Measurements from ENCODE around the gene ZNF521. TPM values are rescaled to one million over a fixed set of nuclear protein-coding genes. Genes with fewer than 3 reads are reported as not detected.

The ZNF521 gene
- not detected for total RNA-seq

GRCh38 chr18:25351777-25352628, at the start of gene ZNF521:
TSS of gene ZNF521 (minus strand) at chr18:25352166. CDS start at chr18:25350946, 1,220 bp downstream.
- peak within 1 kb of the TSS; percentile 59 for H3K4me3 Mint-ChIP-seq
- H3K27ac Mint-ChIP-seq: no peak within 1 kb of the TSS

GRCh38 chr18:25399554-25399953, 47.6 kb upstream of the ZNF521 start:
- Mint-ChIP-seq H3K4me3 (no peak overlapping the region), H3K27ac (no peak overlapping the region), H3K9me3 (peaks cover 5% of the 10 kb centered on the region), H3K4me1 (no peaks in the 10 kb centered on the region), H3K36me3 (no peaks in the 10 kb centered on the region), H3K27me3 (peaks cover 3% of the 10 kb centered on the region)
- DNase-seq: no peak

More at GRCh38 chr18:25351777-25352628, at the start of gene ZNF521:
- Mint-ChIP-seq H3K4me1 (peaks cover 8% of the 10 kb centered on the region), H3K36me3 (no peaks in the 10 kb centered on the region), H3K27me3 (peaks cover 66% of the 10 kb centered on the region), H3K9me3 (no peaks in the 10 kb centered on the region)
- peak; percentile 63 for DNase-seq

GRCh38 chr18:25392192-25392591, 40.2 kb upstream of the ZNF521 start:
- Mint-ChIP-seq H3K36me3 (no peaks in the 10 kb centered on the region), H3K27ac (no peak overlapping the region), H3K4me1 (no peaks in the 10 kb centered on the region), H3K4me3 (no peak overlapping the region), H3K27me3 (peaks cover 7% of the 10 kb centered on the region), H3K9me3 (peaks cover 6% of the 10 kb centered on the region)
- DNase-seq: no peak

DNA sequence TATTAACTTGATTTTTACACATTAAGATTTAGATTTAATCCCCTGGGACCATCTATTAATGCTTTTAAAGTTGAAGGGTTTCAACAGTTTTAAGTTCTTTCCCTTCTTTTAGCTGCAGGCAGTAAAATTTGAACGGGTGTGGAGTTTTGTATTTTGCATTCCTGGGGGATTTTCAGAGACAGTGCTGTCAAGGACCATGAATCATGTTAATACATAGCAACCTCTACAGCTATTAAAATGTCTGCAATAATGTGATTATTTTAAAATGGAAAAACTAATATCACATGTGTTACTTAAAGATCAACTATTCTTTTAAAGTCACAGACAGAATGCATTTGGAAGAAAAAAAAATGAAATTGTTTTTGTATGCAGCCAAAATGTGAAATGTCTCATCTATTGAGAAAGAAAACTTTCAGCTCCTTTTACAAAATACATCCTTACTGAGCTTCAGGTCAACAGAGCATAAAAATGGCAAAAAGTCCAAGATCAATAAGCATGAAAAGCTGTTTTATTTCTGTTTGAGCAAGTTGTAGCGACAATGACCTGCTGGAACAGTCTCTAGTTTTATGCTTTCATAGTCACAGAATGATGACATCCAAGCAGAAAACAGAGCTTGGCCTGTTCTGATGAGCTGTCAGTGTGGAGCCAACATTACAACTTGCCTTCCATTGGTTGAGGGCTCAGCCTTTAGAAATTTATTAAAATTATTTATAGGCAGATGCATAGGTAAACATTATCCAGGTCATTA, 21.6 kb upstream of the ZNF521 start:
- H3K27ac Mint-ChIP-seq: no peak overlapping the region
- H3K27me3 Mint-ChIP-seq: peaks cover 22% of the 10 kb centered on the region
- no peaks in the 10 kb centered on the region for H3K4me1 Mint-ChIP-seq
- no peaks in the 10 kb centered on the region for H3K36me3 Mint-ChIP-seq
- no peak for DNase-seq
- no peaks in the 10 kb centered on the region for H3K9me3 Mint-ChIP-seq
- no peak overlapping the region for H3K4me3 Mint-ChIP-seq

DNA sequence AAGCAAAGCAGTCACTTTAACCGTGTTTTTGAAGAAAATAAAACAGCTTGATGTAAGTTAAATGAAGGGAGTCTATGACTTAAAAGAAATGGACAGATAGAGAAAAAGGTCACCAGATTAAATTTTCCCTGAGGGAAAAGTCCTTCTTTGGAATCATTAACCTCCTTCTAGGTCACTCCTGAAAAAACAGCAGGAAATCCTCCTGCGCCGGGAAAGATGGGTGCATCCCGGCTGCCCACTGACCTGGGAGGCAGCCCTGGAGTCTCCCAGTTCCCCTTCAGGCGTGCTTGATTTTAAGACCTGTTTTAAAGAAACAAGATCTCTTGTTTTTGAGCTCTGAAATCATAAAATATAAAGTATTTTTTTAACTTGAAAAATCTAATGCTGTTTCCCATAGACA, 18.4 kb upstream of the ZNF521 start:
- DNase-seq: no peak
- no peaks in the 10 kb centered on the region for H3K4me1 Mint-ChIP-seq
- no peaks in the 10 kb centered on the region for H3K9me3 Mint-ChIP-seq
- no peak overlapping the region for H3K4me3 Mint-ChIP-seq
- no peak overlapping the region for H3K27ac Mint-ChIP-seq
- H3K36me3 Mint-ChIP-seq: no peaks in the 10 kb centered on the region
- H3K27me3 Mint-ChIP-seq: peaks cover 15% of the 10 kb centered on the region

DNA sequence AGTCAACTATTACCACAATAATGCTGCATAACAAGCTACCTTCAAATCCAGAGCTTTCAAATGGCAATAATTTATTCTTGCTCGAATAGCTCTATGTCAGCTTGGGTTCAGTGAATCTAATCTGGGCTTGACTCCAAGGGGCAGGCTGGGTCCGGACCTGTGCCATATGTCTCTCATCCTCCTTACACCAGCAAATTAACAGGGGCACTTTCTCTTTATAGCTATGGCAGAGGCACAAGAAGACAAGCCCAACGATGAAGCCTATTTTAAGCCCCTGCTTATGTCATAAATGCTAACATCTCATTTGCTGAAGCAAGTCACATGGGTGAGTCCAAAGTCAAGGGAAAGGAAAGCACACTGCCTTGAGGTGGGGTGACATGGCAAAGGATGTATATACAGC, 13.3 kb upstream of the ZNF521 start:
- DNase-seq: no peak

GRCh38 chr18:25364732-25365131, 12.8 kb upstream of the ZNF521 start:
- Mint-ChIP-seq H3K9me3 (no peaks in the 10 kb centered on the region), H3K4me3 (no peak overlapping the region), H3K27ac (no peak overlapping the region), H3K27me3 (peaks cover 38% of the 10 kb centered on the region), H3K4me1 (no peaks in the 10 kb centered on the region), H3K36me3 (no peaks in the 10 kb centered on the region)
- DNase-seq: no peak

More for the DNA sequence above, 13.3 kb upstream of the ZNF521 start:
- H3K9me3 Mint-ChIP-seq: no peaks in the 10 kb centered on the region
- no peak overlapping the region for H3K4me3 Mint-ChIP-seq
- H3K27ac Mint-ChIP-seq: no peak overlapping the region
- no peaks in the 10 kb centered on the region for H3K4me1 Mint-ChIP-seq
- H3K36me3 Mint-ChIP-seq: no peaks in the 10 kb centered on the region
- peaks cover 35% of the 10 kb centered on the region for H3K27me3 Mint-ChIP-seq

GRCh38 chr18:25360301-25360899, 8.4 kb upstream of the ZNF521 start:
- Mint-ChIP-seq H3K9me3 (no peaks in the 10 kb centered on the region), H3K4me1 (no peaks in the 10 kb centered on the region), H3K36me3 (no peaks in the 10 kb centered on the region), H3K27ac (no peak overlapping the region), H3K4me3 (no peak overlapping the region), H3K27me3 (peaks cover 48% of the 10 kb centered on the region)
- no peak for DNase-seq

DNA sequence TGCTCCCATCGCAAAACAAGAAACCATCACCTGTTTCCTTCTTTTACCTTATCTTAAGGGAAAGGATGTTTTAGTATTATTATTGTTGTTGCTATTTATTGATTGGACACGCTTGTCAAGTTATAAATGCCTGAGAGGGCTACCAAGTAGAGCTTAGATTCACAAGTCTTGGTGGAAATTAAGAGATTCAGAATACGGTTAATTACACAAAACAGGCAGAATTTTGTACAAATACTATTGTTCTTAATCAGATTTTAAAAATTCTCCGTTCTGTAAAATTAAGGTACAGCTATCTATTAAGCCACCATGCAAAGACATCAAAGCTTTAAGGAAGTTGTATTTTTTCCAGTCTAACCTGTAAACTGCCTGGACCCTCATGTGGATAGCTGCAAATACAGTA, 1.1 kb upstream of the ZNF521 start:
- Mint-ChIP-seq H3K36me3 (no peaks in the 10 kb centered on the region), H3K4me1 (peaks cover 8% of the 10 kb centered on the region), H3K27me3 (peaks cover 55% of the 10 kb centered on the region), H3K9me3 (no peaks in the 10 kb centered on the region), H3K4me3 (no peak overlapping the region), H3K27ac (no peak overlapping the region)
- DNase-seq: no peak

- DNase-seq: no peak
- H3K4me3 Mint-ChIP-seq: no peak overlapping the region
- peaks cover 8% of the 10 kb centered on the region for H3K4me1 Mint-ChIP-seq
- H3K9me3 Mint-ChIP-seq: no peaks in the 10 kb centered on the region
- no peak overlapping the region for H3K27ac Mint-ChIP-seq
- H3K27me3 Mint-ChIP-seq: peaks cover 60% of the 10 kb centered on the region
- H3K36me3 Mint-ChIP-seq: no peaks in the 10 kb centered on the region
Observed at GRCh38 chr18:25352629-25353005, 651 bp upstream of the ZNF521 start.

DNA sequence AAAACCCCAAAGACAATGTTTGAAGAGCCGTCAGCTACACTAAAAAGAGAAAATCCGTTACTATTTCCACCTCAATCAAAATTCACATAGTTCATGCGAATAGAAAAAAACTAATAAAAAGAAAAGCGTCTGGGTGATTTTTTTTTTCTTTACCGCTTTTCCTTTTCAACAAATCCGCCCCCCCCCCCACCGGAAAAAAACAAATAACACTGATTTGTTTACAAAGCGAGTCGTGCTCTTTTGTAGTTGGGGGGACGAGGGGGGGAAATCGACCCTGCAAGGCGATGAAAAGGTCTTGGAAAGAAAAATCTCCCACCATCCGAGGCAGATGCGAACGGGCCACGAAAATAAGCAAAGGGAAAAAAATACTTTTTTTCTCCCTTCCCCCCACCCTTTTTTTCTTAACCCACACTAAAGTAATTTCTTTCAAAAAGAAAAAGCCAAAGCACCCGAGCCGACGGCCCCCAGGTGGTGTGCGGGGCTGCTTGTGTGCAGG, 638 bp downstream of the ZNF521 start:
- Mint-ChIP-seq H3K27me3 (peaks cover 71% of the 10 kb centered on the region), H3K27ac (no peak overlapping the region), H3K36me3 (no peaks in the 10 kb centered on the region), H3K4me3 (peak overlapping the region; percentile 59), H3K9me3 (no peaks in the 10 kb centered on the region), H3K4me1 (peaks cover 8% of the 10 kb centered on the region)
- DNase-seq: no peak

GRCh38 chr18:25350489-25351251, 1.3 kb downstream of the ZNF521 start:
- Mint-ChIP-seq H3K4me1 (peaks cover 8% of the 10 kb centered on the region), H3K27me3 (peaks cover 78% of the 10 kb centered on the region), H3K36me3 (no peaks in the 10 kb centered on the region), H3K9me3 (no peaks in the 10 kb centered on the region), H3K27ac (no peak overlapping the region), H3K4me3 (peak overlapping the region; percentile 80)
- DNase-seq: no peak

DNA sequence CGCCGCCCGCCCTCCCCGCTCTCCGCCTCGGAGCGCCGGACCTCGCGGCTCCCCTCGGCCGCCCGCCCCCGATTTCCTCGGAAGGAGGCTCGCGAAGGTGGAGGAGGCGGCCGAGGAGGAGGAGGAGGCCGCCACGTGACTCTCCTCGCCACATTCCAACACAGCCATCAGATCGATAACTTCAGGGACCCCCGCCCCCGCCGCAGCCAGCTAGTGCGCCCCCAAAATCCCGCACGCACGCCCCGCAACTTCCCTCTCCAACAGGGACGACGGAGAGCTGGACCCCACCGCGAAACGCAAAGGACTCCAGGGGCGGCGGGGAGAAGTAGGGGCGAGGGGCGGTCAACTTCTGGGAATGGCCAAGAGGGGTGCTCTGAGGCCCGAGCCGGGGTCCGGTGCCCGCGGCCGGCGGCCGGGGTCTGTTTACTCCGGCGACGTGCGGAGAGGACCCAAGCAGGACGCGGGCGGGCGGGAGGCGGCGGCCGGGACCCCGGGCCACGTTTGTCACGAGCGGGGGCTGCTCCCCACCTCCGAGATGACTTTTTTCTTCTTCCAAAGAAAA, 2.0 kb downstream of the ZNF521 start:
- Mint-ChIP-seq H3K4me1 (peaks cover 8% of the 10 kb centered on the region), H3K27me3 (peaks cover 80% of the 10 kb centered on the region), H3K4me3 (peak overlapping the region; percentile 80), H3K36me3 (no peaks in the 10 kb centered on the region), H3K9me3 (no peaks in the 10 kb centered on the region), H3K27ac (no peak overlapping the region)
- no peak for DNase-seq

GRCh38 chr18:25349131-25349925, 2.6 kb downstream of the ZNF521 start:
- Mint-ChIP-seq H3K36me3 (no peaks in the 10 kb centered on the region), H3K4me3 (peak overlapping the region; percentile 51), H3K27me3 (peaks cover 81% of the 10 kb centered on the region), H3K9me3 (no peaks in the 10 kb centered on the region), H3K4me1 (peaks cover 8% of the 10 kb centered on the region), H3K27ac (no peak overlapping the region)
- no peak for DNase-seq
